BJ (cell line): ENCODE data around the gene ECI2. TPM values are rescaled to one million over a fixed set of nuclear protein-coding genes. Genes with fewer than 3 reads are reported as not detected.

Experiments
- CTCF ChIA-PET: fragments of 350-600 bp; formaldehyde crosslinking; extraction: SDS; loops from one replicate; lab custom pipeline; 2021; ENCODE audit warnings: antibody characterized with exemption, inconsistent platforms; lab: Yijun Ruan, JAX
- POLR2A ChIA-PET: fragments of 300-600 bp; sonication (Branson Sonifier 250); formaldehyde crosslinking; extraction: SDS; loops from one replicate; lab custom pipeline; 2021; ENCODE audit warnings: antibody characterized with exemption; lab: Charles Lee
- DNase-seq: peaks from one replicate; pipeline ENCODE4 v3.0.0-alpha.2; 2011; ENCODE audit warnings: low read depth
- H3K27me3 ChIP-seq: 2 replicates; pipeline ENCODE4 v1.6.0; 2011; ENCODE audit warnings: low read length; ENCODE audit not compliant: control insufficient read depth, insufficient read depth
- H3K36me3 ChIP-seq: 2 replicates; pipeline ENCODE4 v1.5.1; 2011; ENCODE audit warnings: low read length; ENCODE audit not compliant: control insufficient read depth, insufficient read depth
- H3K4me3 ChIP-seq: 2 replicates; pipeline ENCODE4 v1.5.1; 2011; ENCODE audit warnings: low read depth, mild to moderate bottlenecking, control low read depth, low read length
- polyA plus RNA-seq: library from polyadenylated mRNA; depleted of rRNA; stranded (reverse); fragments of >200 nt; gene quantifications from 2 replicates; pipeline ENCODE4 v1.2.3, GENCODE V29; 2011
- TF ChIP-seq, protein P1 (sequence below): IDR thresholded peaks from 2 replicates; pipeline ENCODE4 v1.5.1; 2011; ENCODE audit warnings: low read depth, mild to moderate bottlenecking, control low read depth, inconsistent platforms, low read length, moderate library complexity; ENCODE audit not compliant: insufficient read depth

The ECI2 gene
- polyA plus RNA-seq, 1 experiment = 55.3 TPM

DNA sequence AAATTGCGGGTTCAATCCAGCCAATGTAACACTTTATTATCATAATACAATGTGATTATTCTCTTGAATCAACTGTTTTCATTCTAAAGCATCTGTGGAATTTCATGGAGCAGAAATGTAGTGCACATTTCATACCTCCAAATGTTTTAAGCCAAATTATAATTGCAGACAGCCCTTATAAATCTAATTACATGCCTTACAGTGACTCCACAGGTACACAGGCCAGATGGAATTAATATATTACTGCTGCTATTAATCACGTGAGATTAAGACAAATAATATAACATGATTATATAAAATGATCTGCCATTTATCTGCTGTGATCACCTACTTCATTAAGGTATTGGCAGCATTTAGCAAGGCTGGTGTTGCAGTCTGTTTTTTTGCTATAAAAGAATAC is 9.7 kb upstream of the ECI2 start:
- Histone ChIP-seq H3K4me3 (no peak overlapping the region), H3K27me3 (no peaks in the 10 kb centered on the region), H3K36me3 (no peaks in the 10 kb centered on the region)
- ChIA-PET POLR2A (no interaction called here), CTCF (interaction anchor here (1.6 kb wide), 1 partner anchor 10 kb away, joined by 8 read pairs; no protein-coding TSS in a partner anchor)
- TF ChIP-seq, protein P1, sequence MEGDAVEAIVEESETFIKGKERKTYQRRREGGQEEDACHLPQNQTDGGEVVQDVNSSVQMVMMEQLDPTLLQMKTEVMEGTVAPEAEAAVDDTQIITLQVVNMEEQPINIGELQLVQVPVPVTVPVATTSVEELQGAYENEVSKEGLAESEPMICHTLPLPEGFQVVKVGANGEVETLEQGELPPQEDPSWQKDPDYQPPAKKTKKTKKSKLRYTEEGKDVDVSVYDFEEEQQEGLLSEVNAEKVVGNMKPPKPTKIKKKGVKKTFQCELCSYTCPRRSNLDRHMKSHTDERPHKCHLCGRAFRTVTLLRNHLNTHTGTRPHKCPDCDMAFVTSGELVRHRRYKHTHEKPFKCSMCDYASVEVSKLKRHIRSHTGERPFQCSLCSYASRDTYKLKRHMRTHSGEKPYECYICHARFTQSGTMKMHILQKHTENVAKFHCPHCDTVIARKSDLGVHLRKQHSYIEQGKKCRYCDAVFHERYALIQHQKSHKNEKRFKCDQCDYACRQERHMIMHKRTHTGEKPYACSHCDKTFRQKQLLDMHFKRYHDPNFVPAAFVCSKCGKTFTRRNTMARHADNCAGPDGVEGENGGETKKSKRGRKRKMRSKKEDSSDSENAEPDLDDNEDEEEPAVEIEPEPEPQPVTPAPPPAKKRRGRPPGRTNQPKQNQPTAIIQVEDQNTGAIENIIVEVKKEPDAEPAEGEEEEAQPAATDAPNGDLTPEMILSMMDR = no peak
- DNase-seq = no peak

GRCh38 chr6:4139272-4139671 is 3.9 kb upstream of the ECI2 start:
- DNase-seq = no peak
- POLR2A ChIA-PET = no interaction called here
- CTCF ChIA-PET = interaction anchor here (0.6 to 1.1 kb wide), 4 partner anchors 13 to 118 kb away, joined by 3 to 4 read pairs (median 3); a partner anchor contains a TSS
- no peaks in the 10 kb centered on the region for H3K27me3 ChIP-seq
- H3K36me3 ChIP-seq = no peaks in the 10 kb centered on the region
- H3K4me3 ChIP-seq = no peak overlapping the region
- TF ChIP-seq, protein P1 = no peak

- TF ChIP-seq, protein P1 = no peak
- Histone ChIP-seq H3K27me3 (no peaks in the 10 kb centered on the region), H3K36me3 (no peaks in the 10 kb centered on the region), H3K4me3 (no peak overlapping the region)
- ChIA-PET POLR2A (no interaction called here), CTCF (interaction anchor here (3.9 kb wide), 1 partner anchor 17 kb away, joined by 25 read pairs; no protein-coding TSS in a partner anchor)
- DNase-seq = no peak
Observed at GRCh38 chr6:4138186-4138585, 2.8 kb upstream of the ECI2 start.

- no peaks in the 10 kb centered on the region for H3K27me3 ChIP-seq
- POLR2A ChIA-PET = interaction anchor here (1.7 kb wide), 1 partner anchor 115 kb away, joined by 6 read pairs; a partner anchor contains a TSS
- no peak for DNase-seq
- CTCF ChIA-PET = interaction anchor here (1.1 to 3.9 kb wide), 2 partner anchors 19 to 81 kb away, joined by 4 to 25 read pairs; no protein-coding TSS in a partner anchor
- TF ChIP-seq, protein P1 = no peak
- peaks cover 3% of the 10 kb centered on the region for H3K36me3 ChIP-seq
- H3K4me3 ChIP-seq = peak overlapping the region; percentile 57
Observed at GRCh38 chr6:4136354-4136831, 1.0 kb upstream of the ECI2 start.

DNA sequence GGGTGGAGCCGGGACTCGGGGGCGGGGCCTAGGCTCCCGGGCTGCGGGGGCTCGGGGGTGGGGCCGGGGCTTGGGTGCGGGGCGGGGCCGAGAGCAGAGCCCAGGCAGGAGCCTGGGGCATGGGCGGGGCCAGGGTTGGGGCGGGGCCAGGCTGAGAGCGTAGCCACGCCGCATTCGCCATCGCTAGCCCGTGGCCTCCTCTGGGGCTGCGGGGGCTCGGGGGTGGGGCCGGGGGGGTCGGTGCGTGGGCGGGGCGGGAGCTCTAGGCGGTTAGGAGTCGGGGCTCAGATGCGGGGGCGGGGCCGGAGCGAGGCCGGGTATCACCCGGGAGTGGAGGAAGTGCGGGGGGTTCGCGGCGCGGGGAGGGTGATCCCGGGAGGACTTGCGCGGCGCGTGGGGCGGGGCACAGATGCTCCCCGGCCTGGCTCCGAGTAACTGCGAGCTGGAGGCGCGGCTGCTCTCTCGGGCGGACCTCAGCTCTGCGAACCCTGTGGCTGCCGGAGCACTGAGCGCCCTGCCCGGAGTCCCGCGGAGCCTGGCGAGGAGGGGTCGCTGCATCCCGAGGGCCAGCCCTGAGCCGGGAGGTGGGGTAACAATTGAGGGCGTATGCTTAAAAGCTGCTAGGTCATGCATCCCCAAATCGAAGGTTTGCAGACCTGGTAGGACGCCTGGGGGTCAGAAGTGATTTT is 434 bp upstream of the ECI2 start:
- Histone ChIP-seq H3K36me3 (peaks cover 3% of the 10 kb centered on the region), H3K4me3 (peak overlapping the region; percentile 57), H3K27me3 (no peaks in the 10 kb centered on the region)
- TF ChIP-seq, protein P1 = no peak
- DNase-seq = peak; percentile 63
- ChIA-PET POLR2A (interaction anchor here (1.7 kb wide), 1 partner anchor 114 kb away, joined by 6 read pairs; a partner anchor contains a TSS), CTCF (interaction anchor here (0.8 to 3.9 kb wide), 3 partner anchors 20 to 80 kb away, joined by 4 to 25 read pairs (median 4); no protein-coding TSS in a partner anchor)
